Mesendoderm (in vitro differentiated cells): ENCODE results near the gene DUOXA1.
"Not testable (repeated sequence)": the region's sequence is repeated elsewhere in the genome, so short reads cannot be mapped to it uniquely, and the experiment has no call there.

ENCODE experiments used
- DNase-seq: peaks from one replicate; pipeline ENCODE4 v3.0.0; 2013
- H2AK5ac ChIP-seq: 2 replicates; pipeline ENCODE4 v1.6.1; 2013; ENCODE audit warnings: low read length, inconsistent platforms
- H2BK120ac ChIP-seq: 2 replicates; pipeline ENCODE4 v1.6.1; 2013; ENCODE audit warnings: low read depth, mild to moderate bottlenecking, low read length, moderate library complexity, mixed read lengths
- H2BK15ac ChIP-seq: replicated peaks from 2 replicates; pipeline ENCODE4 v1.6.1; 2013; ENCODE audit warnings: low read depth, mild to moderate bottlenecking, moderate library complexity
- H2BK5ac ChIP-seq: 2 replicates; pipeline ENCODE4 v1.6.1; 2013; ENCODE audit warnings: low read length, inconsistent platforms
- H3K18ac ChIP-seq: 2 replicates; pipeline ENCODE4 v1.6.1; 2013; ENCODE audit warnings: mild to moderate bottlenecking, low read length, mixed read lengths
- H3K23ac ChIP-seq: one replicate; pipeline ENCODE4 v1.6.1; 2013; ENCODE audit warnings: low read length
- H3K27ac ChIP-seq: 2 replicates; pipeline ENCODE4 v1.5.1; 2013; ENCODE audit warnings: low read depth, mild to moderate bottlenecking, inconsistent platforms, low read length, moderate library complexity
- H3K27me3 ChIP-seq: 2 replicates; pipeline ENCODE4 v1.6.1; 2013; ENCODE audit warnings: low read length, control low read depth, mild to moderate bottlenecking, inconsistent platforms; ENCODE audit not compliant: insufficient read depth, poor library complexity
- H3K36me3 ChIP-seq: 2 replicates; pipeline ENCODE4 v1.6.1; 2013; ENCODE audit warnings: low read length, inconsistent platforms; ENCODE audit not compliant: control insufficient read depth, insufficient read depth
- H3K4ac ChIP-seq: one replicate; pipeline ENCODE4 v1.6.1; 2013; ENCODE audit warnings: low read depth, mild to moderate bottlenecking, low read length, moderate library complexity
- H3K4me1 ChIP-seq: 2 replicates; pipeline ENCODE4 v1.6.1; 2013; ENCODE audit warnings: low read depth, low read length, inconsistent platforms; ENCODE audit not compliant: control insufficient read depth
- H3K4me2 ChIP-seq: 2 replicates; pipeline ENCODE4 v1.6.1; 2013; ENCODE audit warnings: low read length
- H3K4me3 ChIP-seq: 2 replicates; pipeline ENCODE4 v1.5.1; 2013; ENCODE audit warnings: mild to moderate bottlenecking, low read length
- H3K56ac ChIP-seq: one replicate; pipeline ENCODE4 v1.6.1; 2013; ENCODE audit warnings: low read length
- H3K79me1 ChIP-seq: 2 replicates; pipeline ENCODE4 v1.6.1; 2013; ENCODE audit warnings: low read length, inconsistent platforms
- H3K79me2 ChIP-seq: 2 replicates; pipeline ENCODE4 v1.6.1; 2013; ENCODE audit warnings: mild to moderate bottlenecking, low read length; ENCODE audit not compliant: control insufficient read depth, insufficient read depth
- H3K9ac ChIP-seq: 2 replicates; pipeline ENCODE4 v1.6.1; 2013; ENCODE audit warnings: low read length, inconsistent platforms
- H4K5ac ChIP-seq: one replicate; pipeline ENCODE4 v1.6.1; 2013; ENCODE audit warnings: low read length
- H4K8ac ChIP-seq: one replicate; pipeline ENCODE4 v1.6.1; 2013; ENCODE audit warnings: low read depth, mild to moderate bottlenecking, control low read depth, low read length, moderate library complexity
- WGBS: extraction: QIAGEN DNeasy Blood & Tissue Kit; methylation state at CpG from one replicate; pipeline ENCODE4 v1.1.7; 2013; ENCODE audit warnings: low lambda C conversion rate, missing lambda C conversion rate; ENCODE audit not compliant: insufficient coverage; ENCODE audit errors: extremely low coverage; 5-methylcytosine and 5-hydroxymethylcytosine counted together

DUOXA1 gene

DNA sequence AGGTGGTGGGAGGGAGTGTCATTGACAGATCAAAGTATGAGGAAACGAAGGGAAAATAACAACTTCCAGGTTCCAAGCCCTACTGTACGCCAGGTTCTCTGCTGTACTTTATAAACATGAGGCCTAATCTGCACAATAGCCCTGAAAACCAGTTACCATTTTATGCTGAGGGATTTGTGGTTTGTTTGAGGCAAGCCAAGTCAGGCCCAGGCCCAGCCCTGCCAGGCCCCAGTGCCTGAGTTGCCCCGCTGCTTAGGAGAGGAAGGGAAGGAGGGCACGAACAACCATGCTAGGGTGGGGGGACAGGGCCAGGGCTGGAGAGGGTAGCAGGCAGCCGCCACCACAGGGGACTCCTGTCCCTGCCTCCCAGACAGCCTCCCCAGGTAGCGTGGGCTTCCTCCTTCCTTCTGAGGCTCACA lies 59.7 kb downstream of the DUOXA1 start:
- not testable (repeated sequence) for H2BK15ac ChIP-seq, H3K56ac ChIP-seq, H2AK5ac ChIP-seq, H4K8ac ChIP-seq, H3K4me3 ChIP-seq, H3K27me3 ChIP-seq, H3K23ac ChIP-seq, H3K27ac ChIP-seq, H3K79me2 ChIP-seq, H3K4ac ChIP-seq, H3K18ac ChIP-seq, H2BK120ac ChIP-seq, H3K9ac ChIP-seq, H2BK5ac ChIP-seq, H3K36me3 ChIP-seq, H4K5ac ChIP-seq, H3K79me1 ChIP-seq, H3K4me2 ChIP-seq, H3K4me1 ChIP-seq, DNase-seq
- no CpG with 5 or more reads among the region's 6 CpGs for WGBS
